Measurements from ENCODE around the gene PTPRG. TPM values are rescaled to one million over a fixed set of nuclear protein-coding genes. Genes with fewer than 3 reads are reported as not detected.

PTPRG gene
- total RNA-seq, 4 donors from 2014 or later, result 8.4 to 37.3 (median 14.9) TPM

DNA sequence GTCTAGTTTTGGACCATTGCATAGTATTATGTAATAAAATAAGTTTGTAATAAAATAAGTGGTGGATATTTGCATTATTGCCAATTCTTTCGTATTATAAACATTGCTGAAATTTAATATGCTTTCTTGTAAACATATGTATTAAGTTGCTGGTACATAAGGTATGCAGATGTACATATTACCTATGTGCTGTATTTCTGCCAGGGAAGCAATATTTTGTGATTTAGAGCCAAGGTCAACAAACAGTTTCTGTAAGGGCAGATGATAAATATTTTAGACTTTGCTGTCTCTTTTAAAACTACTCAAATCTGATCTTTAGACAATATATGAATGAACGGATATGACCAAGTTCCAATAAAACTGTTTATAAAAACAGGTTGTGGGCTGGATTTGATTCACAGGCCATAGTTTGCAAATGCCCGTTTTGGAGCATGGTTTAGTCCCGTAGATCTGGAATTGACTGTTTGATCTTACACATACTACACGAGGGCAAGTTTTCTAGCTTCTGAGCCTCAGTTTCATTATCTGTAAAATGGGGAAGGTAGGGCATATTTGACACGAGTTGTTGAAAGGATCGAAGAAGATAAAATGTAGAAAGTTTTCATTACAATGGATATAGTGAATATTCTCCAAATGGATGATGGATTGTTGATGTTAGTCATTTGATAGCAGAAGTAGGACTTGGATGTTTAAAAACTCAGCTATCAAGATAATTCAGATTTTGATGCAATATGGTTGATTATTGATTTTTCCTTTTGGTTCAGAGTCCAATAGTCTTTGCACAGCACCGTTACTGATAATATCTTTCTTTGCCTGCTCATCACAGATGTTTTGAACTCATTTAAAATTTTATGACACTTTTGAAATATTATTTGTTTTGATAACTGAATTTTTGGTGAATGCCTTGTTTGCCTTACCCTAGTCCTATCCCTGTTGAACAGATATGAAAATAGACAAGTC is 417.4 kb downstream of the PTPRG start:
- TF ChIP-seq POLR2A (IDR thresholded peaks at IDR 0.05), result no peak
- TF ChIP-seq, protein P1, sequence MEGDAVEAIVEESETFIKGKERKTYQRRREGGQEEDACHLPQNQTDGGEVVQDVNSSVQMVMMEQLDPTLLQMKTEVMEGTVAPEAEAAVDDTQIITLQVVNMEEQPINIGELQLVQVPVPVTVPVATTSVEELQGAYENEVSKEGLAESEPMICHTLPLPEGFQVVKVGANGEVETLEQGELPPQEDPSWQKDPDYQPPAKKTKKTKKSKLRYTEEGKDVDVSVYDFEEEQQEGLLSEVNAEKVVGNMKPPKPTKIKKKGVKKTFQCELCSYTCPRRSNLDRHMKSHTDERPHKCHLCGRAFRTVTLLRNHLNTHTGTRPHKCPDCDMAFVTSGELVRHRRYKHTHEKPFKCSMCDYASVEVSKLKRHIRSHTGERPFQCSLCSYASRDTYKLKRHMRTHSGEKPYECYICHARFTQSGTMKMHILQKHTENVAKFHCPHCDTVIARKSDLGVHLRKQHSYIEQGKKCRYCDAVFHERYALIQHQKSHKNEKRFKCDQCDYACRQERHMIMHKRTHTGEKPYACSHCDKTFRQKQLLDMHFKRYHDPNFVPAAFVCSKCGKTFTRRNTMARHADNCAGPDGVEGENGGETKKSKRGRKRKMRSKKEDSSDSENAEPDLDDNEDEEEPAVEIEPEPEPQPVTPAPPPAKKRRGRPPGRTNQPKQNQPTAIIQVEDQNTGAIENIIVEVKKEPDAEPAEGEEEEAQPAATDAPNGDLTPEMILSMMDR (IDR thresholded peaks at IDR 0.05), result no peak
- no peak for DNase-seq (ENCODE audit: low spot score in 2 of 2)
- intact Hi-C loops (cut with DNase I; ENCODE audit: low total_unique reads), result no loop called here
- 84 to 89% methylated on average over 8 of the region's 8 CpGs for WGBS, 2 donors
- H3K4me3 ChIP-seq (ENCODE audit: low read depth, poor library complexity, severe bottlenecking), result no peak overlapping the region

DNA sequence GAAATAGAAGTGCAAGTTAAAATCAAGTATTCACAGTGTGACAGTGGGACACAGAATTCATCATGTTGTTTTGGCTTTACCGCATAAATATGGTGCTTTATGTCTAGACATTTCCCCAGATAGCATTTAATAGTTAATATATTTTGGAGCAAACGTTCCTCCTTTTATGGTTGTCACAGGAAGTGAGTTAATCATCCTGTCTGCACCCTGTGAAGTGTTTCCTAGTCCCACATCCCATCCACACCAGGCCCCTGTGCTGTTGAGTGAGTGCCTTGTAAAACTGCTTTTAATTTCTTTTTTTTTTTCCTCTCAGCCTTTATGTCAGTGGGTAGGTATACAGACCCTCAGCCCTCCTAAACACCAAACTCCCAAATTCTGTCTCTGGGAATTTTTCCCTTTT is 418.3 kb downstream of the PTPRG start:
- TF ChIP-seq POLR2A (IDR thresholded peaks at IDR 0.05), result no peak
- TF ChIP-seq, protein P1 (IDR thresholded peaks at IDR 0.05), result no peak
- no peak overlapping the region for H3K4me3 ChIP-seq (ENCODE audit: low read depth, poor library complexity, severe bottlenecking)
- DNase-seq (ENCODE audit: low spot score in 2 of 2), result no peak
- 41 to 46% methylated on average over 2 of the region's 2 CpGs for WGBS, 2 donors
- intact Hi-C loops (cut with DNase I; ENCODE audit: low total_unique reads), result no loop called here

DNA sequence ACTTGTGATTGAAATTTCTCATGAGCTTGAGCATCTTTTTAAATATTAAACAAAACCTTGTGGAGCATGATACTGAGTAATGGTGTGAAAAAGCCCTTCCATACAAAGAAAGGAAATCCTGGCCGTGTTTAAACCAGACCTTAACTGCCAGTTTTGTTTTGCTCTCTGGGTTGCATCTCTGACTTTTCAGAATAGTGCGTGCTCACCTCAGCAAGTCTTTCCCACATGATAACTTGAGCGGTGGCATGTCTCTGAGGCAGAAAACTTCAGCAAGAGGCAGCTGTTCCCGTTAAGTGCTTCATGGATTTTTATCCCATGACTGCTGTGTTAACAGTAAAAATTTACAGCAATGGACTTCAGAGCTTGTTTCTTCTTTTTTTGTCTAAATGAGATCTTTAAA is 418.7 kb downstream of the PTPRG start:
- no peak for DNase-seq (ENCODE audit: low spot score in 2 of 2)
- 71 to 72% methylated on average over 4 of the region's 4 CpGs for WGBS, 2 donors
- no peak for TF ChIP-seq POLR2A (IDR thresholded peaks at IDR 0.05)
- TF ChIP-seq, protein P1 (IDR thresholded peaks at IDR 0.05), result no peak
- intact Hi-C loops (cut with DNase I; ENCODE audit: low total_unique reads), result no loop called here
- no peak overlapping the region for H3K4me3 ChIP-seq (ENCODE audit: low read depth, poor library complexity, severe bottlenecking)

DNA sequence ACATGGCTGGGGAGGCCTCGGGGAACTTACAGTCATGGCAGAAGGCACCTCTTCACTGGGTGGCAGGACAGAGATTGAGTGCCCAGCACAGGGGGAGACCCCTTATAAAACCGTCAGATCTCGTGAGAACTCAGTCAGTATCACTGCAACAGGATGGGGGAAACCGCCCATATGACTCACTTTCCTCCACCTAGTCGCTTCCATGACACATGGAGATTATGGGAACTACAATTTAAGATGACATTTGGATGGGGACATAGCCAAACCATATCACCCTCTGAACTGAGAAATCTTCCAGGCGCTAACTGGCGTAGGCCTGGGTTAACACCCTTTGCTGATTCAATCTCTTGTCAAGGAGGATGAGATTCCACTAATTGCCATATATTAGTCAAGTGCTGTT is 419.7 kb downstream of the PTPRG start:
- intact Hi-C loops (cut with DNase I; ENCODE audit: low total_unique reads), result no loop called here
- H3K4me3 ChIP-seq (ENCODE audit: low read depth, poor library complexity, severe bottlenecking), result no peak overlapping the region
- TF ChIP-seq, protein P1 (IDR thresholded peaks at IDR 0.05), result no peak
- TF ChIP-seq POLR2A (IDR thresholded peaks at IDR 0.05), result no peak
- DNase-seq (ENCODE audit: low spot score in 2 of 2), result no peak
- WGBS, 2 donors, result 78 to 92% methylated on average over 7 of the region's 7 CpGs

DNA sequence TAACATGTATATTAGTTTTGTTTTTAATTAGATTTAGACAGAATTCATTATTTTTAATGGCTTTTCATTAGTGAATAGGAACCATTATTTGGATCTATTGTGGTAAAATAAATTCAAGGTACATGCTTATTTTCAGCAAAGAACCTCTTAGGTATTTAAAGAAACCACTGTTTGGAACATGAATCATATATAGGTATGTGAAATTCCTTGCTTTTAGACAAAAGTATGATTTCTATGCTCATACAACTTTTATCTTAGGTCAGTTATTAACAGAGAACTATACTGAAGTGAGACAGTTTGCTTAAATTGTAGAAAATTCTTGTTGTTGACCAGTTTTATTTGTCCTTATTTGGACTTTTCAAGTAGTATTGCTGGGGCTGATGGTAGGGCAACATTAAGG is 422.1 kb downstream of the PTPRG start:
- DNase-seq (ENCODE audit: low spot score in 2 of 2), result no peak
- no peak overlapping the region for H3K4me3 ChIP-seq (ENCODE audit: low read depth, poor library complexity, severe bottlenecking)
- intact Hi-C loops (cut with DNase I; ENCODE audit: low total_unique reads), result no loop called here
- TF ChIP-seq, protein P1 (IDR thresholded peaks at IDR 0.05), result no peak
- TF ChIP-seq POLR2A (IDR thresholded peaks at IDR 0.05), result no peak
